HG03442 (cell line): ENCODE results near the gene TEX29.

Source experiments
- ATAC-seq: cut with Tn5 transposase; IDR thresholded peaks from one replicate; pipeline ENCODE4 v1.9.1; 2021; ENCODE audit warnings: mild to moderate bottlenecking, moderate library complexity; ENCODE audit not compliant: unreplicated experiment

Gene TEX29

GRCh38 chr13:111289251-111289650 is 31.2 kb upstream of the TEX29 start:
- no peak for ATAC-seq

- no peak for ATAC-seq
Measured at GRCh38 chr13:111291908-111292307, 28.5 kb upstream of the TEX29 start.

- no peak for ATAC-seq
Measured at GRCh38 chr13:111292710-111293485, 27.5 kb upstream of the TEX29 start.

GRCh38 chr13:111295886-111296285 is 24.6 kb upstream of the TEX29 start:
- ATAC-seq, result no peak

- ATAC-seq, result no peak
Measured at GRCh38 chr13:111296417-111296816, 24.0 kb upstream of the TEX29 start.

- no peak for ATAC-seq
Measured at GRCh38 chr13:111298214-111298975, 22.0 kb upstream of the TEX29 start.

- no peak for ATAC-seq
Measured at GRCh38 chr13:111302045-111302726, 18.3 kb upstream of the TEX29 start.

GRCh38 chr13:111303559-111303958 is 16.9 kb upstream of the TEX29 start:
- ATAC-seq, result no peak

- no peak for ATAC-seq
Measured at GRCh38 chr13:111304041-111304544, 16.3 kb upstream of the TEX29 start.

- ATAC-seq, result no peak
Measured at GRCh38 chr13:111304603-111305289, 15.7 kb upstream of the TEX29 start.

- no peak for ATAC-seq
Measured at GRCh38 chr13:111312944-111313590, 7.4 kb upstream of the TEX29 start.

- ATAC-seq, result no peak
Measured at GRCh38 chr13:111313911-111314425, 6.5 kb upstream of the TEX29 start.

GRCh38 chr13:111314852-111315251 is 5.6 kb upstream of the TEX29 start:
- ATAC-seq, result no peak

- ATAC-seq, result no peak
Measured at GRCh38 chr13:111315347-111315995, 5.0 kb upstream of the TEX29 start.

- no peak for ATAC-seq
Measured at GRCh38 chr13:111316161-111316730, 4.2 kb upstream of the TEX29 start.

GRCh38 chr13:111317042-111317550 is 3.3 kb upstream of the TEX29 start:
- no peak for ATAC-seq

- no peak for ATAC-seq
Measured at GRCh38 chr13:111317571-111318345, 2.7 kb upstream of the TEX29 start.

- no peak for ATAC-seq
Measured at GRCh38 chr13:111318386-111318785, 2.1 kb upstream of the TEX29 start.
